AML-193 (cell line): ENCODE measurements around the gene MYOM1.

Experiments
- DNase-seq, 2 experiments: peaks; one replicate each; lab custom pipeline; 2025; lab: John Stamatoyannopoulos, UW

Gene MYOM1

DNA sequence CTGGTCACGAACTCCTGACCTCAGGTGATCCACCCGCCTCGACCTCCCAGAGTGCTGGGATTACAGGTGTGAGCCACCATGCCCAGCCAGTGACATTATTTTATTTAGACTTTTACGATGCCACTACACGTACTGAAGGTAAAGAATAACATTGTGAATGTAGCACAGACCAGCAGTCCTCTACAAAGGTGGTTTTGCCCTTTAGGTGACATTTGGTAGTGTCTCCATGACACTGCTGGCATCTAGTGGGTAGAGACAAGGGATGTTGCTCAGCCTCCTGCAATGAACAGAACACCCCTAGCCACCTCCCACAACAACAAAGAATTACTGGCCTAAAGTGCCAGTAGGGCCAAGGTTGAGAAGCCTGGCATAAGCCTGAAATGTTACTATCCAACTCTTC is 69.5 kb downstream of the MYOM1 start:
- no peak for DNase-seq

DNA sequence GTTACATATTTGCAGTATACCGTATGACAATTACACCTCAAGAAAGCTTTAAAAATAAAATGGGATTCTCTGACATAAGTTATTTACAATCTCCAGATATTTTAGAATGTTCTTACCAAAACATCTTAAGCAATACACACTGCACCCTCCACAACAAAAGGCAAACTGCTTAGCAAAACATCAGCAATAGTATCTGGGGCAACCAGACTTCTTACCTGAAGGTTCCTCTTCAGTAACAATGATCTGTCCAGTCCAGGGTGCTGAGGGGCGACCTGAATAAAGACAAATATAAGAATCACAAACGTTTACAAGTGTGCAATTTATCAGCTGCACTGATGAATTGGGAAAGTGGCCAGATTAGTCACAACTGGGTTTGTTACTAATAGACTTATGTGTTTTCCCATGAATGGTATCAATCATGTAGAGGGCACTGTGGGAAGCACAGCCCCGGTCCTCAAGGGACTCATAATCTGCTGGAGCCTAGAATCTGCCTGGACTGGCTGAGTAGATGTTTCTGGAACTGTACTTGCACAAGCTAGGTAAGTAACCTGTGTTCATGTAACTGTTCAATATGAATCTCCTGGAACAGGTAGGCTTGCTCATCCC is 70.7 kb downstream of the MYOM1 start:
- no peak for DNase-seq

DNA sequence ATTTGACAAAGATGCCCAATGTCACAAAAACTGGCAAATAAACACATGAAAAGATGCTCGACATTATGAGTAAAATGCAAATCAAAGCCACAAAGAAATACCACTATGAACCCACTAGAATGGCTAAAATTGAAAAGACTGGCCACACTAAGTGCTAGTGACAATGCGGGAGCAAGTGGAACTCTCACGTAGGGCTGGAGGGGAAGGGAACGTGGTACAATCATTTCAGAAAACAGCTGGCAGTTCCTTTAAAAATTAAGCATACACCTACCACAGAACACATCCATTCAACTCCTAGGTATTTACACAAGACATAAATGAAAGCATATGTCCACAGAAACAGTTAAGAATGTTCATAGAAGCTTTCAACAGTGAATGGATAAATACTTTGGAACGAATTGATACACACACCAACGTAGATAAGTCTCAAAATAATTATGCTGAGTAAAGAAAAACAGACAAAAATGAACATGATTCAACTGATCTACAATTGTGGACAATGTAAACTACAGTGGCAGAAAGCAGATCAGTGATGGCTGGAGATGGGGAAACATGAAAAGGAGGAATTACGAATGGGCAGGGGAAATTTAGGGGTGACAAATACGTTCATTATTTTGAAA is 71.7 kb downstream of the MYOM1 start:
- DNase-seq: no peak

DNA sequence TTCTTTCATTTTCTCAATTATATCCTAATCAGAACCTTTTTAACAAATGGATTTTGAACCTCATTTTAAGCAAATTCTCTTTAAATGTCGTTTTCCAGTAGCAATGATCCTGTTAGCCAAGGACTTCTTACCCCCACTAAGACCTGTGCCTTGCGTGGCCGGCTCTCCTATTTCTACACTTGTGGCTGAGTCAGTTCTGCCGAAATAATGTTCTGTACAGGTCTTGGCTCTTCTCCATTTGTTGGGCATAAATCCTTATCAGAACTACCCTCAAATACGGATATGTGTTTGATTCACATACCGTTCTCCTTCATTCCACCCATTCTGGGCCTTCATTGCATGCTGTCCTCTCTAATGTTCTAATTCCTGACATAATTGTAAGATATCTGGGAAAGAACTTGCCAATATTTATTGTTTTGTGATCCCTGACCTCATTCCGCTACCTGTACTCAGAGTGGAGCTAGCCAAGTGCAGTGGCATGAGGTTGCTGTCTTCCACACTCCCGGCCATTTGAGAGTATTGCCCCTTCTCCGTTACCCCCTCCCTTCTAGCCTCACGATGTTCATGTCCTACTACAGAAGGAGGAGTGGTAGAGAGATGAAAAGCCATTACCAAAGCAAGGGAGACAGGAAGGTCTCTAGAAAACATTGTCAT is 78.7 kb downstream of the MYOM1 start:
- no peak for DNase-seq

GRCh38 chr18:3140342-3140741 is 79.4 kb downstream of the MYOM1 start:
- no peak for DNase-seq

DNA sequence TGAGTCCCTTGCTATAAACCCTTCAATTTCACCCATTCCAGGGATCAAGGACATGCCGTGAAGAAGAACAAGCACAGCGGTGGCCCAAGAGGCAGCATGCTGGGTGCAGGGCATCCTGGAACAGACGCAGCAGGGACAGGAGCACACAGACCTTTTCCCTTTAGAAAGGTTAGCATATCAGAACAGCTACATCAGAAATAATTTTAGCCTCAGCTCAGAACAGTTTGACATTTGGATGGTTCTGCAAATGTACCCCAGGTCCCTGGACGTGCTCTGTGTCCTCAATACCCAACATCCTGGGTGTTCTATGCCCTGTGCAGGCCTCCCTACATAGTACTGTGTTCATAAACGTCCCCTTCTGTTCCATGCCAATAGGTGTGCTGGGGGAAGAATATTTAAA is 80.4 kb downstream of the MYOM1 start:
- DNase-seq: no peak

GRCh38 chr18:3138274-3138975 is 81.3 kb downstream of the MYOM1 start:
- DNase-seq: no peak

DNA sequence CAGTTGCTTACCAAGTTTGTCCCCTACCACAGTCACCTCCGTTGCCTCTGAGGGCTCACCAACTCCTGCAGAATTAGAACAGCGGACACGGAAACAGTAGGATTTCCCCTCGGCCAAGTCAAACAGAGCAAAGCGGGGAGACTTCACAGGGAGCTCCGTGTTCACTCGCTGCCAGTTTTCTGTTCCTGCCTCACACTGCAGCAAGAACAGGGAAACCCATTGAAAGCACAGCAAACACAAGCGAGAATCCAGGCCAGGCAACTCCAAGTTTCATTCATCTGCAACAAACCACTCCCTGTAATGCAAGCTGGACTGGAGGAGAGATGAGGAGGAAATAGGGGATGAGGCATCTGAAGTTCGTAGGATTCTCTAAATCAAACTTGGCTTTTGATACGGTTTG is 84.2 kb downstream of the MYOM1 start:
- no peak for DNase-seq

- DNase-seq: no peak
These were observed 87.1 kb downstream of the MYOM1 start for GRCh38 chr18:3132700-3133099.

- no peak for DNase-seq
These were observed 89.4 kb downstream of the MYOM1 start for GRCh38 chr18:3130344-3130743.

GRCh38 chr18:3129053-3129864 is 90.5 kb downstream of the MYOM1 start:
- DNase-seq: peak; percentile 72 to 73

DNA sequence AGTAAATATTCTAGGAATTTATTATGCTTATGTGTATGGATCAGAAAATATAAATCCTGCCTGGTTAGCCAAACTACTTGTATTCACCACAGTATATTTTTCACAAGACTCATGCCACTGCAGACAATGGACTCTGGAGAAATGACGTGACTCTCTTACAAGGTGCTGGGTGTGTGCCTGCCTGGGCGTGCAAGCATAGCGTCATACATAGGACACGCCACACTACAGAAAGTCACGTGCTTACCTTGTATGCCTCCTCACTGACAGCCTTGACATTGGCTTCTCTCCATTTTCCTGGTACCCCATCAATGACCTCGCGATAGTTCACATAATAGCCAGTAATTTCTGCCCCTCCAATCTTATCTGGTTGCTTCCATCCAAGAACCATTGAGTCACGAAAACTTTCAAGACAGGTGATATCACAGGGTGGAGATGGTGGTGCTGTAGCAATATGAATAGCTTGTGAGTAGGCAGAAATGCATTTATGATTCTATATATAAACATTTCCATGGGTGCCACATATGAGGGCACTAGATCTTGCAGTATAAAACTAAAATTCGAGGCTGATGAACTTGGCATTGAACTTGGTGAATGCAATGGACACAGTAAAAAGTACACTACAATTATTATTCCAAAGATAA is 93.2 kb downstream of the MYOM1 start:
- no peak for DNase-seq

- DNase-seq: no peak
These were observed 94.9 kb downstream of the MYOM1 start for GRCh38 chr18:3124822-3125221.

GRCh38 chr18:3122851-3123250 is 96.9 kb downstream of the MYOM1 start:
- DNase-seq: no peak

DNA sequence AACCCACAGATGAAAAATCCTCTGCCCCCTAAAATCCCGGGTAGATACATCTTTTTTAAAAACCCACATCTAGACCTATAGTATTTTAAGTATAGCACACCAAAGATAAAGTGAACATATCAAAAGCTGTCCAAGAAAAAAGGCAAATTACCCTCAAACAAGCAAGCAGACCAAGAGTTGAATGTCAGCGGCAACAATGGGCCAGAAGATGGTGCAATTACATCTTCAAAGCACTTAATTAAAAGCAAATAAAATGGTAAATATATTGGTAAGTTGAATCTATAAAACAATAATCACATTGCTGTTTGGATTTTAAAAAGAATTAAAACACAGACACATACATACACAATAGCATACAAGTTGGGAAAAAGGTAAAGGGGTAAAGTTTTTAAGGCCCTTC is 98.5 kb downstream of the MYOM1 start:
- DNase-seq: no peak

DNA sequence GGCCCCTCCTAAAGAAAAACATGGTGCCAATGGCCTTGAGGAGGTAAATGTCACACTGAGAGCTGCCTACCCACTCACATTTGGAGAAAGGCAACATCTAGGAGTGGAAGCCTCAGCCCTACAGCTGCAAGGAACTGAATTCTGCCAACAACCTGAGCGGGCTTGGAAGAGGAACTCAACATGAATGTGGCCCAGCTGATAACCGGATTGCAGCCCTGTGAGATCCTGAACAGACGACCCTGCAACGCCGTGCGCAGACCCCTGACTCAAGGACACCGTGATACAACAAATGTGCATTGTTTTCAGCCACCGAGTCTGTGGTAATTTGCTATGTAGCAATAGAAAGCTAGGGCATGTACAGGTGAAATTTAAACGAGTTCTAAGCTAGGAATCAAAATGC is 99.4 kb downstream of the MYOM1 start:
- no peak for DNase-seq

GRCh38 chr18:3119401-3120341 is 100.1 kb downstream of the MYOM1 start:
- no peak for DNase-seq

DNA sequence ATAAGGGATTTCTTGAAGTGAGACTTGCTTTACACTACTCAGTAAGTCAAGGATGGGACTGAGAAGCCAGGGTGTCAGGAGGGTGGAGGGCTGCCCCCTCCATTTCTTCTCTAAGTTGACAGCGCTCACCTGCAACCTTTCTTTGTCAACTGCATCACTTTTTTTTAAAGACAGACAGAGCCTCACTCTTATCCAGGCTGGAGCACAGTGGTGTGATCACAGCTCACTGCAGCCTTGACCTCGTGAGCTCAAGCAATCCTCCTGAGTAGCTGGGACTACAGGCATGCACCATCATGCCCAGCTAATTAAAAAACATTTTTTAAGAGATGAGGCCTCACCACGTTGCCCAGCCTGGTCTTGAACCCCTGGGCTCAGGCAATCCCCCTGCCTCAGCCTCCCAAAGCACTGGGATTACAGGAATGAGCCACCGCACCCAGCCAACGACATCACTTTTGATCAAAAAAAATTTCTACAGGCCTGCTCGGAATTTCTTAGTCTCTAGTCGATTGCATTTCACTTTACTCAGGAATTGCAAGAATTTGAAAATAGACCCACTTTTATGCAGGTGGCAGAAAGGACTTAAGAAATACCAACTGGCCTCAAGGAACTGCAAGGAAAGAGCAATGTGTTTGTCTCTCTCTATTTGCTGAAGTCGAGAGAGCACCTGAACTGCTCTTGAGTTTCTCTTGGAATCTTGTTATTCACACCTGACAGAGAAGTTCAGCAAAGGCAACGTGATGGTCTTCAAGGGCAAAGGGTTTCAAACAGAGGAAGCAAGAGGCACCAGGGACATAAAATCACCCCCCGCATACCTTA is 101.4 kb downstream of the MYOM1 start:
- DNase-seq: no peak

GRCh38 chr18:3117493-3118192 is 102.1 kb downstream of the MYOM1 start:
- DNase-seq: no peak
